ENCODE measurements around the gene SMIM35. TPM values are rescaled to one million over a fixed set of nuclear protein-coding genes. Genes with fewer than 3 reads are reported as not detected.

The SMIM35 gene
- total RNA-seq, 1 donor from 2014 or later = not detected

- DNase-seq = no peak
These were observed 85.2 kb downstream of the SMIM35 start for GRCh38 chr11:118001494-118001971.

- DNase-seq = no peak
These were observed 85.9 kb downstream of the SMIM35 start for GRCh38 chr11:118000850-118001228.

GRCh38 chr11:118000067-118000849 is 86.5 kb downstream of the SMIM35 start:
- DNase-seq = no peak

GRCh38 chr11:117999354-117999993 is 87.3 kb downstream of the SMIM35 start:
- DNase-seq = no peak

GRCh38 chr11:117998664-117999353 is 88.0 kb downstream of the SMIM35 start:
- no peak for DNase-seq

GRCh38 chr11:117997823-117998579 is 88.8 kb downstream of the SMIM35 start:
- DNase-seq = no peak

- no peak for DNase-seq
These were observed 89.4 kb downstream of the SMIM35 start for GRCh38 chr11:117997406-117997805.

GRCh38 chr11:117996058-117996457 is 90.7 kb downstream of the SMIM35 start:
- no peak for DNase-seq

GRCh38 chr11:117995472-117995871 is 91.3 kb downstream of the SMIM35 start:
- no peak for DNase-seq

- DNase-seq = no peak
These were observed 92.6 kb downstream of the SMIM35 start for GRCh38 chr11:117993988-117994745.

- DNase-seq = no peak
These were observed 94.1 kb downstream of the SMIM35 start for GRCh38 chr11:117992620-117993019.

- DNase-seq = no peak
These were observed 94.6 kb downstream of the SMIM35 start for GRCh38 chr11:117992136-117992535.

GRCh38 chr11:117989351-117990102 is 97.2 kb downstream of the SMIM35 start:
- no peak for DNase-seq

GRCh38 chr11:117986981-117987574 is 99.7 kb downstream of the SMIM35 start:
- DNase-seq = no peak

- peak; percentile 60 for DNase-seq
These were observed 100.5 kb downstream of the SMIM35 start, which contains the start of gene IL10RA for GRCh38 chr11:117985953-117986887. IL10RA (plus strand) TSS chr11:117986394; CDS start chr11:117986468, 74 bp downstream.

- no peak for DNase-seq
These were observed 102.3 kb downstream of the SMIM35 start for GRCh38 chr11:117984476-117984875.

GRCh38 chr11:117983163-117983475 is 103.6 kb downstream of the SMIM35 start:
- no peak for DNase-seq

- no peak for DNase-seq
These were observed 106.0 kb downstream of the SMIM35 start for GRCh38 chr11:117980720-117981119.

GRCh38 chr11:117980280-117980679 is 106.5 kb downstream of the SMIM35 start:
- no peak for DNase-seq
